Endothelial cell of umbilical vein (primary cell): ENCODE measurements around the gene PHF1. TPM values are rescaled to one million over a fixed set of nuclear protein-coding genes. Genes with fewer than 3 reads are reported as not detected.

ENCODE experiments used
- BruUV-seq: library from RNA; stranded (reverse); fragments of 400-500 nt; replicated peaks from 2 replicates; lab custom pipeline; 2021; lab: Mats Ljungman, UMichigan
- CTCF ChIA-PET: fragments of 300-600, 350-600 bp; sonication (Branson Sonifier 250); formaldehyde crosslinking; loops from one replicate; lab custom pipeline; 2021; ENCODE audit warnings: antibody characterized with exemption, inconsistent platforms; lab: Charles Lee
- POLR2A ChIA-PET: fragments of 300-600, 350-600 bp; sonication (Branson Sonifier 250); formaldehyde crosslinking; loops from one replicate; lab custom pipeline; 2021; ENCODE audit warnings: antibody characterized with exemption, inconsistent platforms; lab: Charles Lee
- DNase-seq: peaks from one replicate; pipeline ENCODE4 v3.0.0-alpha.2; 2011; ENCODE audit warnings: low read depth, low spot score
- FAIRE-seq: peaks from 2 replicates; lab custom pipeline; 2011; peaks lifted over from hg19 to GRCh38; lab: Jason Lieb, UNC
- H2AFZ ChIP-seq: 2 replicates; pipeline ENCODE4 v1.6.0; 2012; ENCODE audit warnings: low read depth, low read length, control low read depth, inconsistent platforms
- H3K27ac ChIP-seq: 2 replicates; pipeline ENCODE4 v1.5.1; 2011; ENCODE audit warnings: low read depth, mild to moderate bottlenecking, control low read depth, low read length, moderate library complexity; ENCODE audit not compliant: insufficient read depth
- H3K27me3 ChIP-seq, 2 experiments: 2 replicates each; pipeline versions ENCODE4 v1.6.0 to v1.6.1; 2011; ENCODE audit warnings: low read length in 2 of 2, mixed read lengths in 1 of 2; ENCODE audit not compliant: control insufficient read depth in 2 of 2, insufficient read depth in 2 of 2
- H3K36me3 ChIP-seq, 2 experiments: 2 replicates in 1 of 2; 3 replicates in 1 of 2; pipeline ENCODE4 v1.5.1; 2011; ENCODE audit warnings: low read length in 2 of 2, mild to moderate bottlenecking in 1 of 2, moderate library complexity in 1 of 2; ENCODE audit not compliant: control insufficient read depth in 2 of 2, insufficient read depth in 2 of 2; ENCODE audit errors: extremely low read depth in 1 of 2
- H3K4me1 ChIP-seq: 3 replicates; pipeline ENCODE4 v1.5.1; 2011; ENCODE audit warnings: mild to moderate bottlenecking, low read length; ENCODE audit not compliant: control insufficient read depth, insufficient read depth; ENCODE audit errors: extremely low read depth
- H3K4me2 ChIP-seq: 2 replicates; pipeline ENCODE4 v1.6.1; 2011; ENCODE audit warnings: low read length, control low read depth, mixed read lengths; ENCODE audit not compliant: insufficient read depth
- H3K4me3 ChIP-seq, 3 experiments: fragments of 200-600 bp in 1 of 3; sonication (generic), shearing (Covaris generic) in 1 of 3; replicated peaks in 1 of 3; 2 replicates each; pipeline ENCODE4 v1.5.1; 2011 to 2016; ENCODE audit warnings: control low read depth in 3 of 3, low read length in 3 of 3, mild to moderate bottlenecking in 2 of 3, inconsistent platforms in 1 of 3, low read depth in 1 of 3, moderate library complexity in 1 of 3; ENCODE audit not compliant: insufficient read depth in 1 of 3
- H3K79me2 ChIP-seq: 2 replicates; pipeline ENCODE4 v1.6.0; 2012; ENCODE audit warnings: low read length, inconsistent platforms; ENCODE audit not compliant: control insufficient read depth, insufficient read depth
- H3K9ac ChIP-seq: replicated peaks from 2 replicates; pipeline ENCODE3; 2011; ENCODE audit warnings: low read length, control low read depth; ENCODE audit not compliant: insufficient read depth; ENCODE audit errors: extremely low read depth
- H3K9me1 ChIP-seq: replicated peaks from 3 replicates; pipeline ENCODE4 v1.6.0; 2011; ENCODE audit warnings: mild to moderate bottlenecking, low read length; ENCODE audit not compliant: control insufficient read depth, insufficient read depth; ENCODE audit errors: extremely low read depth
- H3K9me3 ChIP-seq: replicated peaks from 2 replicates; pipeline ENCODE4 v1.5.1; 2012; ENCODE audit warnings: low read length, inconsistent platforms; ENCODE audit not compliant: control insufficient read depth, insufficient read depth
- H4K20me1 ChIP-seq: replicated peaks from 2 replicates; pipeline ENCODE3; 2011; ENCODE audit warnings: mild to moderate bottlenecking, low read length; ENCODE audit not compliant: control insufficient read depth, insufficient read depth; ENCODE audit errors: extremely low read depth
- EZH2 ChIP-seq: IDR thresholded peaks from 2 replicates; pipeline ENCODE4 v1.6.1; 2012; ENCODE audit warnings: borderline replicate concordance, low read depth, mild to moderate bottlenecking, moderate library complexity, low read length, inconsistent platforms; ENCODE audit not compliant: severe bottlenecking
- FOS ChIP-seq: IDR thresholded peaks from 2 replicates; pipeline ENCODE4 v1.6.1; 2011; ENCODE audit warnings: mild to moderate bottlenecking, low read length, moderate library complexity, borderline replicate concordance; ENCODE audit not compliant: insufficient read depth
- GATA2 ChIP-seq: IDR thresholded peaks from 2 replicates; pipeline ENCODE4 v1.7.0; 2011; ENCODE audit warnings: low read depth, mild to moderate bottlenecking, moderate library complexity, mixed read lengths, low read length; ENCODE audit not compliant: insufficient read length, insufficient read depth
- JUN ChIP-seq: IDR thresholded peaks from 2 replicates; pipeline ENCODE4 v1.6.1; 2011; ENCODE audit warnings: borderline replicate concordance, low read depth; ENCODE audit not compliant: insufficient read length, insufficient read depth
- MYC ChIP-seq: IDR thresholded peaks from one replicate; pipeline ENCODE4 v1.6.1; 2011; ENCODE audit warnings: mild to moderate bottlenecking, low read depth, low read length
- POLR2A ChIP-seq: IDR thresholded peaks from 2 replicates; pipeline ENCODE4 v1.6.1; 2012; ENCODE audit warnings: low read depth, mild to moderate bottlenecking, control low read depth, low read length
- POLR2AphosphoS5 ChIP-seq: IDR thresholded peaks from 2 replicates; pipeline ENCODE4 v1.6.1; 2012; ENCODE audit warnings: low read depth, mild to moderate bottlenecking, control low read depth, low read length, moderate library complexity; ENCODE audit not compliant: insufficient read depth
- dilution Hi-C: fragments of 300-500 bp; cut with MboI; formaldehyde crosslinking; loops from one replicate; pipeline ENCODE4 v1.15.0; 2019; ENCODE audit warnings: low sequenced_read_pairs; ENCODE audit not compliant: extremely low pct_ligation_motif_present
- intact Hi-C: fragments of 100-400 bp; cut with micrococcal nuclease; formaldehyde crosslinking; loops from one replicate; pipeline ENCODE4 v1.10.0; 2022
- polyA plus RNA-seq, 4 experiments: library from polyadenylated mRNA; depleted of rRNA in 3 of 4; stranded (reverse) in 3 of 4; unstranded in 1 of 4; fragments of >200 nt; gene quantifications; 2 replicates each; pipeline versions ENCODE4 v1.2.1 to v1.2.3, GENCODE V29; 2011 to 2012; ENCODE audit warnings: missing spikeins in 1 of 4
- total RNA-seq: library from RNA; stranded (reverse); gene quantifications from 2 replicates; pipeline ENCODE4 v1.2.3, GENCODE V29; 2021
- TF ChIP-seq, protein P1 (sequence below): IDR thresholded peaks from 2 replicates; pipeline ENCODE4 v1.6.1; 2011; ENCODE audit not compliant: insufficient read depth, insufficient read length
- TF ChIP-seq, protein P2 (sequence below), 2 donors: IDR thresholded peaks; 1 replicate in 1 of 2; 2 replicates in 1 of 2; pipeline ENCODE4 v1.5.1; 2011; ENCODE audit warnings: low read length in 2 of 2, mild to moderate bottlenecking in 2 of 2, moderate library complexity in 2 of 2, control low read depth in 1 of 2, inconsistent platforms in 1 of 2, low read depth in 1 of 2; ENCODE audit not compliant: insufficient read depth in 1 of 2; ENCODE audit errors: extremely low read depth in 1 of 2

Gene PHF1
- total and polyA plus RNA-seq, 2 donors (not counting 3 experiments of a cell fraction or from before 2014, with no cell fraction given): 32.5 to 53.1 TPM

DNA sequence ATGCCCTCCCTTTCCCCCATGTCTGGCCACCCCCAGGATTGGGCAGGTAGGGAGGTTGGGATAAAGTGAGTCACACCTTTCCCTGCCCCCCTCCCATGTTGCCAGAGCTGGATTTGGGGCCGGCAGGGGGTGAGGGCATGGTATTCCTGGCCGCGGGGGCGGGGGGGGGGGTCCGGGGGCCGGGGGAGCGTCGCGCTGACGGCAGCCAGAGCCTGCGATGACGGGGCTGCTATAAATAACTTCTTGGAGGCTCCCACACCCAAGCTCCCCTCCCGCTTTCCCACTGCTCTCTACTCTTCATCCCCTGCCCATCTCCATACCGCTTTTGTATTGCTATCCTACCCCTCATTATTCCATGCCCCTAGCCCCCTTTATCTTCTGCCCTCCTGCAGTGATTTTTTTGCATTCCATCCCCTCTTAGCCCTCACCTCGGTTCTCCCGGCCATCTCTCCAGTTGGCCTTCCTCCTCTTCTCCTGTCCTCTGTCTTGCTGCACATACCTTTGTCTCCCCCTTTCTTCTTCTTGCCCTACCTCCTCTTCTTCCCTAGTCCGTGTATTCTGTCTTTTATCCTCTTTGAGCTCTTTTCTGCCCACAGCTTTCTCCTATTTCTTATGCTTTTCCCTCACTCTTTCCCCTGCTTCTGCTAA, 22.9 kb downstream of the PHF1 start:
- Histone ChIP-seq H3K9me1 (no peaks in the 10 kb centered on the region), H3K79me2 (no peaks in the 10 kb centered on the region), H3K27ac (no peak overlapping the region), H3K9ac (no peak overlapping the region), H2AFZ (no peak overlapping the region), H4K20me1 (no peaks in the 10 kb centered on the region), H3K9me3 (no peaks in the 10 kb centered on the region), H3K36me3 (peaks cover 3 to 15% of the 10 kb centered on the region in 2 experiments), H3K4me3 (no peak overlapping the region), H3K4me2 (no peak overlapping the region), H3K4me1 (peaks cover 16% of the 10 kb centered on the region), H3K27me3 (no peaks in the 10 kb centered on the region)
- CTCF ChIA-PET: no interaction called here
- intact Hi-C loops: no loop called here
- FAIRE-seq (no peak), DNase-seq (no peak)
- dilution Hi-C loops: no loop called here
- BruUV-seq: no TSS peak
- TF ChIP-seq FOS (no peak), MYC (no peak), POLR2A (no peak), EZH2 (no peak), POLR2AphosphoS5 (no peak), JUN (no peak), GATA2 (no peak)
- TF ChIP-seq, protein P1, sequence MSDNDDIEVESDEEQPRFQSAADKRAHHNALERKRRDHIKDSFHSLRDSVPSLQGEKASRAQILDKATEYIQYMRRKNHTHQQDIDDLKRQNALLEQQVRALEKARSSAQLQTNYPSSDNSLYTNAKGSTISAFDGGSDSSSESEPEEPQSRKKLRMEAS: no peak
- TF ChIP-seq, protein P2, sequence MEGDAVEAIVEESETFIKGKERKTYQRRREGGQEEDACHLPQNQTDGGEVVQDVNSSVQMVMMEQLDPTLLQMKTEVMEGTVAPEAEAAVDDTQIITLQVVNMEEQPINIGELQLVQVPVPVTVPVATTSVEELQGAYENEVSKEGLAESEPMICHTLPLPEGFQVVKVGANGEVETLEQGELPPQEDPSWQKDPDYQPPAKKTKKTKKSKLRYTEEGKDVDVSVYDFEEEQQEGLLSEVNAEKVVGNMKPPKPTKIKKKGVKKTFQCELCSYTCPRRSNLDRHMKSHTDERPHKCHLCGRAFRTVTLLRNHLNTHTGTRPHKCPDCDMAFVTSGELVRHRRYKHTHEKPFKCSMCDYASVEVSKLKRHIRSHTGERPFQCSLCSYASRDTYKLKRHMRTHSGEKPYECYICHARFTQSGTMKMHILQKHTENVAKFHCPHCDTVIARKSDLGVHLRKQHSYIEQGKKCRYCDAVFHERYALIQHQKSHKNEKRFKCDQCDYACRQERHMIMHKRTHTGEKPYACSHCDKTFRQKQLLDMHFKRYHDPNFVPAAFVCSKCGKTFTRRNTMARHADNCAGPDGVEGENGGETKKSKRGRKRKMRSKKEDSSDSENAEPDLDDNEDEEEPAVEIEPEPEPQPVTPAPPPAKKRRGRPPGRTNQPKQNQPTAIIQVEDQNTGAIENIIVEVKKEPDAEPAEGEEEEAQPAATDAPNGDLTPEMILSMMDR (IDR thresholded peaks at IDR 0.05; ENCODE audit: extremely low read depth in 1 of 2, insufficient read depth in 1 of 2, low read depth in 1 of 2, low read length in 2 of 2): no peak
- POLR2A ChIA-PET: interaction anchor here (0.7 kb wide), 1 partner anchor 981 kb away, joined by 3 read pairs; no protein-coding TSS in a partner anchor
